Stimulated activated CD8-positive, alpha-beta memory T cell treated with anti-CD3 and anti-CD28 coated beads, Interleukin-12 subunit alpha, Interleukin-12 subunit beta, amount 100 ng/mL, for 1 hour (primary cell): Measurements from ENCODE around the gene TRIM29.

Source experiments
- DNase-seq: peaks from one replicate; pipeline ENCODE4 v3.0.0-alpha.2; 2020; ENCODE audit warnings: low read depth

The TRIM29 gene

DNA sequence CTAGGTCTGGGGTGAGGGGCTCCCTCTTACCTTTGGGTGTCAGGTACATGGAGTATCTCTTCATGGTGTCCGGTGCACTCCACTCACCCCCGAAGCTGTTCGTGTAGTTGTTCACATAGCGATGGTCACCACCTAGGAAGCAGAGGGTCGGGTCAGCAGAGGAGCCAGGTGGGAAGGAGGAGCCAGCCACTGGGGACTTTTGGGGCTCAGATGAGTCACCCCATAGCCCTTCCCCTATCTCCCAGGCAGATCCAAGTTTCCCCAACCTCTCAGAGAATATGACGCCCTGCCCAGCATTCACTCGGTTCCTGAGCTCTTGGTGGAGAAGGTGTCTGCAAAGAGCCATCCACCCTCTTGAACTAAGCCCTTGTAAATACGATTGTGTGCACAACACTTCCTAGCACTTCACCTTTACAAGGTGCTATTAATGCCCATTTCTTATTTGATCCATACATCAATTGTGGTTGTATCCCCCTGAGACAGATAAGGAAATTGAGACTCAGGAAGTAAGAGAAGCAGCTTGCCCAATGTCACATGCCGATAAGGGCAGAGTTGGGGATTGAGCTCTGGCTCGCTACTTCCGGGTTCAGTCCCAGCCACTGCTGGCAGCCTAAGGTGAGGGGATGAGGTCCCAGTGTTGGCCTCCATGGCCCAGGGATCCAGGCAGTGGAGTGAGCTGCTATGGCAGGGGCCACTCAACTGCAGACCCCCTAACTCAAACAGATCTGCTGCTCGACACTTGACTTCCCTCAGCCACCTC lies 14.8 kb downstream of the TRIM29 start:
- DNase-seq, result no peak

DNA sequence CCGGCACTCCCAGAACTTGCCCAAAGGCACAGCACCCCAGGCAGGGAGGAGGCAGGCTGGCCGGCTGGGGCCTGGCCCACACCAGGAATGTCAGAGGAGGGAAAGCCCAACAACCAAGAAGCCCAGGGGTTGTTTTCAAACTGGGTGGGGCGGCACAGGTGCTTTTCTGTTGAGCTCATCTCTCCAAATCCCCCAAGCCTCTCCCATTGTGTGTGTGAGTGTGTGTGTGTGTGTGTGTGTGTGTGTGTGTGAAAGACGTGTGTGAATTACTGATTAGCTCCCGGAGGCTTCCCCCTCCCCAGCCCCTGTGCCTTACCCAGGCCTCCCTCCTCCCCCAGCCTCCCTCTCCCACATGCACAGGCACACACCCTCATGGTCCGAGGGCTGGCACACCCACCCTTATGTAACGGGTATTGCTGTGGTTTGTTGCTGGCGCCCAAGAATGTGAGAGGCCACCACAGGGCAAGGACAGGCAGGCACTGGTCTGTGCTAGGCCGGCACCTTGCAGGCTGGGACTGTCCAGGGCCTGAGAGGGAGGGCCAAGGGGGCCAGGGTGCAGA lies 15.9 kb downstream of the TRIM29 start:
- no peak for DNase-seq

DNA sequence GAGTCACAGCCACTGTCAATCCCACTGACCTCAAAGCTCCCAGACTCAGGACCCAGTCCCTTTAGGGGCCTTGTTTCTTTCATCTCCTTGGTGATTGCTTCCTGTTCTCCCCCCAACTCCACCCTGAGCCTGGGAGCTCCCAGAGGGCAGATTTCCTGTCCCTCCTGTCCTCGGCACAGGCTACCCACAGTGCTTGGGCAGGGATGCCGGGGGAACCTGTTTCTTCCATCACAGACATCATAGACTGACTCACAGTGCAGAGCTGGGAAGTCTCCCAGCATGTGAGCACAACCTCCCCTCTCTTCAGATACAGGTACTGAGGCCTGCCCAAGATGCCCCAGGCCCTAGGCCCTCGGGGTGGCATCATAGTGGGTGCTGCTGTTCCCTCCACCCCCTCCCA lies 16.6 kb downstream of the TRIM29 start:
- DNase-seq, result no peak

DNA sequence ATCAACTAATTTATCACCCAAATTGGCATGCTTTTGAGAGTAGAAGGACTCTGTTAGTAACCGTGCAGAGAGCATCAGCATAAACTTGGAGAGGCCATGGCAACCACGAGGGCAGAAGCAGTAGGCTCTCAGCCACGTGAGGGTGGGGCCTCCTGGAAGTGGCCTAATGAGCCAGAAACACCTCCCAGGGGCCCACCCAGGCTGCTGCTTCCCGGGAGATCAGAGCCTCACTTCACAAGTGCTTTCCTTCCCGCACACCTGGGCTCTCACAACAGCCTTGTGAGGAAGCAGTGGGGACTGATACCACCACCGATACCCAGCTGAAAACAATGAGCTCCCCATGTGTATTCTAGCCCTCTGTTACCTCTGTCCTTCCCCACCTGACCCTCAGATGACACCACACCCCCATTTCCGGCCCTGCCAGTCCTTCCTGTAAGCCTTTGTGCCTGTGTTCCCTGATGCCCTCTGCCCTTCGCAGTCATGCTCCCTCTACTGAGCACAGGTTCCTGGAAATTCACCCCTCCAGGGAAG lies 17.0 kb downstream of the TRIM29 start:
- DNase-seq, result no peak

DNA sequence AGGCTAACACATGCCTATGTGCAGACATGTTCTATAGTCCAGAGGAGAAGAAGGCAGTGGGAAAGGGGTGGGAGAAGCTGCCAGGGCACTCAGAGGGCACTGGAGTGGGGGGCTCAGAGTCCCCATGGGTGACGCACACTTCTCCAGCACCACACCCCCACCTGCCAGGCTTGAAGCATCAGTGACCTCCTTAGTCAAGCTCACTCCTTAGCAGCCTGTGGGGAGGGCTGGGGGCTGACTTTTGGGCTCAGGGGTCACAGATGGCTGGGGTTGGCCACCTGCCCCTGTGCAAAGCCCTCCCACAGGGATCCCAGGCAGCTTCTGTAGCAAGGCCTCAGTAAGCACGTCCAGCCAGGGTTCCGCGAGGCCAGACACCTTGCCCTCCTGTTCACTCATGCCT lies 18.8 kb downstream of the TRIM29 start:
- DNase-seq, result no peak

DNA sequence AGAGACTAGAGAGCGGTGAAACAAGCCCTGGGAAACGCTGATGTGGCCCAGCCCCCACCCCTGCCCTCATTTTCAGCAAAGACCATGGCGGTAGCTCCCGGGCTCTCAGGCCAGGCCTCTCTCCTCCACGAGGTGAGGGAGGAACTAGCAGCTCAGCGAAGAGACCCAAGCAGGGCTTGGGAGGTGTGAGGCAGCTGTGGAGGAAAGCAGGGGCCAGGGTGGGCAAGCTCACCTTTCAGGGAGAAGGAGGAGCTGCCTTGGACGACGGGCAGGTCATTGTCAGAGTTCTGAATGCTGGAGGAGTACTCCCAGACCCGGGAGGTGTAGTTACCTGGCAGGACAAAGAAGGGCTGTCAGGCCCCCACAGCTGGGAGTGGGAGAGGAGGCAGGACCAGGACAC lies 19.9 kb downstream of the TRIM29 start:
- no peak for DNase-seq

DNA sequence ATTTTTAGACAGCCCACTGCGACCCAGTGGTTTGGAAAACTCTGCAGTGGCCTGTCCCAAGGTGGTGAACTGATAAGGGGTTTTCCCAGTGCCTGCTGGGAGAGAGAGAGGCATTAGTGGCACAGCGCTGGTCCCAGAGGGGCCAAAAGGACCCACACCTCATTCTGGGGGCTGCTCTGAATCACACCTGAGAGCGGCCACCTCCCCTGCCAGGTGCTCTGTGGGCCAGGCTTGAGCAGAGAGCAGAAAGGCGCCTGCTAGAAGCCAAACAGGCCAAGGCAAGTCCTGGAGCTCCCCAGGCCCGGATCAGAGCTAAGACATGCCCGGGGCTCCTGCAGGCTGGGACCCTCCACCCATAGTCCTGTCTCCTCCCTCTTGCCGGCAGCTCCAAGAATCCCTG lies 20.9 kb downstream of the TRIM29 start:
- no peak for DNase-seq

DNA sequence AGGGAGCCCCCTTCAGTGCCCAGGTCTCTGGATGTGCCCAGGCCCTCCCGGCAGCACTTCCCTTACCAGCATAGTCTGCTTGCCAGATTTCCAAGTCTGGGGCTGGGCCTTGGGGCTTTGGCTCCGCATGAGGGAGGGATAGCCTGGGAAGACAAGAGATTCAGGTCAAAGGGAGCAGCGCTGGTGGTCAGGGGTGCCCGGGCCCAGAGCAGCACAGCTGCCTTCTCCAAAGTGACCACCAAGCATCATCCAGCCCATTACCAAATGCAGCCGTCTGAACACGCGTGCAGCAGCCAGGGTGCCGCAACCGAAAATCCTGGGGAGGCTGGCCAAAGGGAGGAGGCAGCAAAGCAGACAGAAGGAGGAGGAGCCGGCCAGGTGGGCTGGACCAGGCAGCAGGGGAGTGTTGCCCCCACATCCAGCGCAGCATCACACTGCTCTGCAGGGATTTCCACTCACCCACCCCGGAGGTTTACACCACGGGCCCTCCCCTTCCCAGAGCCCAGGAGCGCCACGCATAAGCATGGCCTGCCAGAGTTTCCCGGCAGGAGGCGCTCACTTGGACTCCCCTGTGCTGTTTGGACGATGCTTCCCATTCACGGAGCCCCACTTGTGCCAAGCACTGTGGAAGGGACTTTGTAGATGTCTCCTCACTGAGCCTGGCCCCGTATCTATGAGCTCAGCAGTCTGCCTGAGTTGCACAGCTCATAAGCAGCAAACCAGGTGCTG lies 22.5 kb downstream of the TRIM29 start:
- DNase-seq, result no peak

DNA sequence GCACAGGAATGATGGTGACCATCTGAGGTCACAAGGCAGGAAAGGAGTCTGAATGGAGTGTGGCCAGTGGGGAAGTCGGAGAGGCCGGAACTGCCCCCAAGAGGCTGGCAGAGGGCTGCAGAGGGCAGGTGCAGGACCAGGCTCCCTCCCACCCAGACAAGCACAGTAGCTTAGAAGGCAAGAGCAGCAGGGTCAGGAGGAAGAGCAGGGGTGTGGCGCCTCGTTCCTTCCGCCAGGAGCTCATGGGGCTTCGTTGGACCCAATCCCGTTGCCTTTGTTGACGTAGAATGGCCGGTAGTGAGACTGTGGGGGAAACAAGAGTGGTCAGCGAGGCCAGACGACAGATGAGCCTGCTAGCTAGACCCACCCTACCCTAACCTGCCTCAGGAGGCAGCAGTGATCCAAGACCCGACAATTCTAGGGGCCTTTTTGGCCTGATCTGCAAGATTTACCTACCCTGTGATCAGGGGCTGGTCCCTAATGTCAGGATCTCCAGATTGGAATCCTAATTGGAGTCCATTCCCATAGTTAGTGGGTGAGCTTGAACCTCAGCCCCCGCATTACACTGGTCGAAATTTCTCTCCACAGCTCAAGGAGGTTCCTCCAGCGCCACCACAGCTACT lies 25.6 kb downstream of the TRIM29 start:
- no peak for DNase-seq

DNA sequence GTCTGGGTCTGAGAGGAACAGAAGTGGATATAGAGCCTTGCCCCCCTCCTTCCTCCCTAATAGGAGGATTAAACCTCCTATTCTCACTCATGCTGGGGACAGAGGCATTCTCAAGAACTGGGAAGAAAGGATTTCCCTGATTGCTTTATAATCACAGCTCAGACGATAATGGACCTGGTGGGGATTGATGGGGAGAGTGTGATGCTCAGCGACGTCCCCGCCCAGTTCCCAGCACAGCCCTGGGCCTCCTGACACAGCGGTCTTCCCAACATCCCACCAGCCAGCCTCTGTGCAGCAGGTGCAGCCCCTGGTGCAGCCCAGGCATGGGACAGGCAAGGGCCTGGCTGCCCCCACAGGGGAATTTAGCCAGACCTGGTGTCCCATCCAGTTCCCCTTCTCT lies 28.4 kb downstream of the TRIM29 start:
- no peak for DNase-seq

DNA sequence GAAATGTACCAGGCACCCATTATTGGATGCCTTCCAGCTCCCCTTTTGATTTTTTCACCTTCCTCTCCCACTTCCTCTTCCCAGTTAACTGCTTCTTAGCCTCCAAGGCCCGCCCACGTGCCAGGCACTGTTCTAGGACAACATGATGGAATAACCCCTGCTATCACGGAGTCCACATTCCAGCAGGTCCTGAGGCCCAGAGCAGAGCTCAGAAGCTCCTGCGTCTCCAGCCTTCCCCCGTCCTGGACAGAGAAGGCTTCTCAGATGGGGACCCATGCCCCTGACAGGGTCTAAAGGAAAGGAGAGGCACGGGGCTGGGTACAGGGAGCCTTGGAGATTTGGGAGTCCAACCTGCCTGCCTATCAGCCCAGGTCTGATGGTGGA lies 29.1 kb downstream of the TRIM29 start:
- no peak for DNase-seq

DNA sequence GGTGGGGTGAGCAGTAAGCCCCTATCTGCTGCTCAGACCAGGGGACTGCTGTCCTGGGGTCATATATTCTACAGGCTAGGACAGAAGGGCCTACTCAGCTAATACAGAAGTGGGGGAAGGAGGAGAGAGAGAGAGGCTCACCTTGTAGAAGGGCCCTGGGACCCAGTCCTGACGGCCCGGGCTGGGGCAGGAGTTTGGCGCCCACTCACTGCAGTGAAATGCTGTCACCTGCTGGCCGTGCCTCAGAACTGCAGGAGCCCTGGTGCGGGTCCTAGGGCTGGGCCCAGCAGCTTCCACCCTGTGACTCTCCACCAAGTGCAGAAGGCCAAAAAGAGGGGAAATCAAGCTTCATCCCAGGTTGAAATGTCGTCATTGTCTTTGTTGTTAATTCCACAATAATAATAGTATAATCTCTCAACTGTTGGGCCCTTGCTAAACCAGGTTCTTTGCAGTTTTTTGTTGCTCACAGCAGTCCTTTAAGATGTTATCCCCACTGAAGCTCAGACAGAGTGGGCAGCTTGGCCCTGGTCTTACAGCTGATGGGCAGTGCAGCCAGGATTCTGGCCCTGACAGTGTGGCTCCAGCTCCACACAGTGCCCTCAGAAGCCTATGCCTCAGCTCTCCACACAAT lies 29.6 kb downstream of the TRIM29 start:
- peak; percentile 29 for DNase-seq

DNA sequence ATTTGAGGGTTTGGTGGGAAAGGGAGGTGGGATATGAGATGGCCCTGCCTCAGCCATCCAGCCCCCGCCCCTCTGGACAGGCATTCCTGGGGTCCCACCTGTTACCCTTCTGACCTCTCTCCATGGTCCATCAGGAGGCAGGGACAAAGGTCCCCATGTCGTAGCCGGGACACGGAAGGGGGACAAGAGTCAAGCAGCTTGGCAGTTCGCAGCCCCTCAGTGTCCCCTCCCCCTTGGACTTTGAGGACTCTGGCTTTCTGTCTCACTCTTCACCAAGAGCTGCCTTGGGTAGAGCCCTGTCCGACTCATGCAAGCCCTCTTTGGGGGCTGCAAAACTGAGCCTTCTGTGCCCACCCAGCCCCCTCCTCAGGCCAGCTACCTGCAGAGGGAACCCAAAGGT lies 30.2 kb downstream of the TRIM29 start:
- no peak for DNase-seq

DNA sequence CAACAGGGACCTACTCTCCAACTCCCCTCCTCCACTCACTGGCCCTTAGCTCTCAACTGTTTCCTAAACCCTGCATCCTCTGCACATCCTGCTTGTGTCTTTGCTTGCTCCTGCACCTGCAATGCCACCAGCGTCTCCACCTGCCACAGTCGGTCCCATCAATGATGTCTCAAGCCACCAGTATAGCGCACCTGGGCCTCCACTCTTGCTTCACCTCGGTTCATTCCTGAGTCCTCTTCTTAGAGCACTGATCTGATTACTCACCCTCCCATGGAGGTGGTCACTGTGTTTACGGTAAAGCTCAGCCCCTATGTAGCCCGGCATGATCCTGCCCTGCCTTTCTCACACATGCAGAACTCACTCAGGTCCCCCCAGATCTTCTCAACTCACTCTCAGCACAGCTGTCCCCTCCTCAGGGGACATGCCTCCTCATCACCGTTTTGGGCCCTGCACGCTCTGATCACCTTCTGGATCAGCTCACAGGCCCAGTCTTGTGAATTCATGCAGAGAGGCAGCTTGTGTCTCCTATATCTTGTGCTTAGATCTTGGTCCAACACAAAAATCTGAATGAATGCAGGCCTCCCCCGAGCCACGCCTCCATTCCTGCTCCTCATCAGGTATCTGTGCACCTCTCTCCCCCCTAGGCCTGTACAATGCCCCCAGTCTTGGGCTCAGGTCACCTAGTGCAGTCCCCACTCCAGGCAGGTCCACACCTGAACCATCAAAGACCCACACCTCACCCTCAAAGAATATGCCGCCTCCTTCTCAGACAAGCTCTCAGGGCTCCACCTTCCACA lies 31.4 kb downstream of the TRIM29 start:
- DNase-seq, result no peak

DNA sequence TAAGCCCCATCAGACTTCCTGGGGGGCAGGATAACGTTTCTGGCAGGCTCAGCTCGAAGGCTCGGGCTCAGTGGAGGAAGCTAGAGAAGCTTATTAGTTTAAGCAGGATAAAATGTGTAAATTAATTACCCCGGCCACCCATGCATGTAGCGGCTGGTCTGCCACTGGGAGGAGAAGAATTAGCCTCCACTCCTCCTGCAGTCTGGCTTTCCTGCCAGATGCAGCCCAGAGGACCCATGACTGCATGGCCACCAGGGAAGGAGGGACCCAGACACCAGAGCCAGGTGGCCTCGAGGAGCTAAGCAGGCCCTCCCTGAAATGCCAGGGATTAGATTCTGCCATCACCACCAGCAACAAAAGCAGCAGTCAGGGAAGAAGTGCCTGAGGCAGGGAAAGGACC lies 32.3 kb downstream of the TRIM29 start:
- DNase-seq, result no peak

DNA sequence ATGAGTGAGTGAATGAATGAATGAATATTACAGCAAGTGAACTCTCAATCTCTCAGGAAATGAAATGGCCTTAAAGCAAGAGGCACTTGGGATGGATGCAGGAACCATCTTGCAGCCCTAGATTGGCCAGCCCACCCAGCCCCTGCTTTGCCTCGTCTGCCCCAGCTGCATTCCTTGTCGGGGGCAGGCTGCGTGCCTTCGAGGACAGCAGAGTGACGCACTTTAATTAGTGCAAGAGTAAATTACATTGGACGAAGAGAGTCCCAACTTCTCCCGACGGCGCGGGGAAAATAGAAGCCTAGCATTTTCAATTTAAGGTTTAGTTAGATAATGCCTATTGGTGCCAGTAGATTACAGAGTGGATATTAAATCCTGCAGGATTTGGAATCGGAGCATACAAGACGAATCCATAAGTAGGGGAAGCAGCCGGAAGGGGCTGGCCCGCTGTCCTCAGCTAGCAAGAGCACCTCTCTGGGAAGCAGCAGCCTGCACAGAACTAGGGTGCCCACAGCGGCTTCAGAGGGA lies 33.8 kb downstream of the TRIM29 start:
- no peak for DNase-seq

DNA sequence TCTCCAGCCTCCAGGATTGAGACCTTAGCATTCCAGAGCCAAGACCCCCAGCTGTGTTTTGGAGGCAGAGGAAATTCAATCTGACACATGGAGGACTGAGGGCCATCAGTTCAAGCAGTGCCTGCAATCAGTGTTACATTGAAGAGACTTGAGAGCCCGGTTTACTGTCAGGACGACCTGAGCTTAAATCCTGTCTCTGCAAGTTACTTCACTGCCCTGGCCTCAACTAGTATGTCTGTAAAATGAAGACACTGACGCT lies 35.1 kb downstream of the TRIM29 start:
- no peak for DNase-seq

DNA sequence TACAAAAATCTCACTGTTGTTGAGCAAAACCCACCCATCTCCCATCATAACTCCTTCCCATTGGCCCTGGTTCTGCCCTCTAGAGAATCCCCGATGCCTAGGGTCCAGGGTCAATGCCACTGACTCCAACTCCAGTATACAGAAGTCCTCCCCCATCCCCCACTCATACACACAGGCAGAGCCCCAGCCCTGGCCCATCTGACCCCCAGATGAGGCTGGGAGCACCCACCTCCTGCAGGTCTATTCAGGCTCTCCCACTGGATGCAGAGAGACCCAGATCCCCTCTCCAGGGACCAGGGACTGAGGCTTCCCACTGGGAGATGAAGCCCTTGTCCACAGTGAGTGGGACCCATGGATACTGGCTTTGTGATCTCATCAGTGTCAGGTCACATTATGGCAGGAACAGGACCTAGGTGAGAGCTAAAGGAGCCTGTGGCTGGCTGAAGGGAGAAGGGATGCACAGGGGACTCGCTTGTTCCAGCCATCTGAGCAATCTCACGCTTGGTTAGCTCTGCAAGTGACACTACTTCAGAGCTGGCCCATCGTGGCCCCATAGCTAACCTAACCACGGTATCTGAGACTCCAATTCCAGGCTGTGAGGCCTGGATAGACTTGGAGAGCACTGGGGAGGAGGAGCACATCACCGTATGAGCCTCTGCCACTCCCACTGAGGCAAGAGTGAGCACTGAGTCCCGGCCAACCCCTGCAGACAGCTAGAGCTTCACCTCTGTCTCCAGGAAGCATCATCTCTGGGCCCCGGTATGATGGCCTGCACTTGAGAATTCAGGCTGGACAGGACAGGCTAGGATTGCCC lies 35.7 kb downstream of the TRIM29 start:
- no peak for DNase-seq

DNA sequence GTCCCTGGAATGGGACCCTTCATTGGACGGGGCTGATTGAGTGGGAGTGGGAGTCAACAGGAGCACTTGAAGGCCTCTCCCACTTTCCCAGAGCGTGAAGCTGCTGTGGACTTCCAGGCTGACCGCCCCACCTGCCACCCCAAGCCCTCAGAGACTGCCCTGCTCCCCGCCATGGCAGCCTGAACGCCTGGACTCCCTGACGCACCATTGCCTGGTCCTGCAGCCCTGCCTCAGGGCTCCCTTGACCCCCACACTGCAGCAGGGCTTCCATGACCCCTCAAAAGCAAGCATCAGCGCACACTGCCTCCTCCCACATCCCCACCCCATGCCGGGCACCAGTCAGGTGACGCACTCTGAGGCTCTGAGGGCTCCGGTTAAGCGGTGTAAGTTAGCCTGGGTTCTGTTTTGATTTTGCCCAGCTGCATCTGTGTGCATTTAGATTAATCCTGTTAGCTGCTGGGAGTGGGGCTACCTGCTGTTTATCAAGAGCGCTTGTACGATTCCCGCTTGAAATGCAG lies 39.4 kb downstream of the TRIM29 start:
- no peak for DNase-seq

DNA sequence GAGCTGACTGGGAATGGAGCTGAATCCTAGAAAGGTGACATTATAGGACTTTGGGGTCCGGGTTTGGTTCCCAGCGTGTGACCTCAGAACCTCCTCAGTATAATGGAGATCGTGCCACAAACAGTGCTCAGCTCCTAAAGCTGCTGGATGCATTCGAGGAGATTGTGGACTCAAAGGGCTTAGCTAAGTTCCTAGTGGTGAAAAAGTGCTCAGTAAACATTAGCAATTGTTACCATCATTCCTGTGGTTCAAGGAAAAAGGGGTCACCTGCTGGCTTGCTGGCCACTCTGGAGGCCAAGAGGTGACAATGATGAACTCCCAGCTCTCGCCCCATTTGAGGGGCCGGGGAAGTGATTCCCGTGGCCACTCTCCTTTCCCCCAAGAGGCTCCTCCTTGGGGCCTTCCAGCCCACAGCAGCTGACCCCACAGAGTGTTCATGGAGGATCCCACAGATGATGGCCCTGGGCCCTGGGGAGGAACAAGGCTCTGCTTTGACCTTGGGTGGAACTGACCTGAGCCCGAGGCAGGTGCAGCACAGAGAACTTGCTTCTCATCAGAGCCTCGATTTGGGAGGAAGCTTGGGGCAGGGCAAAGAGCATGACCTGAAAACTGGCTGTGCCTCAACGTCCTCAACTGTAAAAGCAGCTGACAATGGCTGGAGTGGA lies 40.1 kb downstream of the TRIM29 start:
- DNase-seq, result no peak
